Panc1 (cell line): ENCODE data around the gene DAD1. TPM values are rescaled to one million over a fixed set of nuclear protein-coding genes. Genes with fewer than 3 reads are reported as not detected.

ENCODE experiments used
- ATAC-seq: fragments of 200-7000 bp; cut with Tn5 transposase; 2 replicates; pipeline ENCODE4 v1.9.1; 2020; ENCODE audit warnings: mild to moderate bottlenecking, moderate library complexity
- BruUV-seq: library from RNA; stranded (reverse); fragments of 400-500 nt; replicated peaks from 2 replicates; lab custom pipeline; 2021; lab: Mats Ljungman, UMichigan
- CTCF ChIA-PET: fragments of 300-600 bp; sonication (Branson Sonifier 250); formaldehyde crosslinking; loops from one replicate; lab custom pipeline; 2022; ENCODE audit warnings: antibody characterized with exemption; lab: Charles Lee
- POLR2A ChIA-PET: fragments of 300-600 bp; sonication (Branson Sonifier 250); formaldehyde crosslinking; loops from one replicate; lab custom pipeline; 2022; ENCODE audit warnings: antibody characterized with exemption; lab: Charles Lee
- DNase-seq: peaks from one replicate; pipeline ENCODE4 v3.0.0-alpha.2; 2010; ENCODE audit warnings: low read depth, low spot score
- H3K27ac ChIP-seq: 2 replicates; pipeline ENCODE4 v1.5.1; 2011; ENCODE audit warnings: mild to moderate bottlenecking, low read length, inconsistent platforms
- H3K27me3 ChIP-seq: fragments of 200-500 bp; sonication (Bioruptor generic); 2 replicates; pipeline ENCODE4 v1.6.0; 2014; ENCODE audit warnings: low read length, inconsistent platforms; ENCODE audit not compliant: control insufficient read depth, insufficient read depth
- H3K36me3 ChIP-seq: fragments of 200-500 bp; sonication (Bioruptor generic); 2 replicates; pipeline ENCODE4 v1.5.1; 2014; ENCODE audit warnings: inconsistent platforms, mild to moderate bottlenecking, low read length, moderate library complexity; ENCODE audit not compliant: control insufficient read depth, insufficient read depth
- H3K4me1 ChIP-seq: 2 replicates; pipeline ENCODE4 v1.5.1; 2011; ENCODE audit warnings: inconsistent platforms, mild to moderate bottlenecking, low read length, moderate library complexity; ENCODE audit not compliant: control insufficient read depth, insufficient read depth
- H3K4me3 ChIP-seq, 2 experiments: 2 replicates each; pipeline ENCODE4 v1.5.1; 2011 to 2012; ENCODE audit warnings: low read depth in 2 of 2, low read length in 2 of 2, mild to moderate bottlenecking in 2 of 2, inconsistent platforms in 1 of 2, moderate library complexity in 1 of 2
- H3K9me3 ChIP-seq: fragments of 200-500 bp; sonication (Bioruptor generic); 2 replicates; pipeline ENCODE4 v1.5.1; 2014; ENCODE audit warnings: low read depth, mild to moderate bottlenecking, inconsistent platforms, low read length, moderate library complexity; ENCODE audit not compliant: control insufficient read depth, insufficient read depth
- CTCF ChIP-seq: fragments of 450-650 bp; IDR thresholded peaks from 2 replicates; pipeline ENCODE4 v1.5.1; 2017; ENCODE audit warnings: mild to moderate bottlenecking
- POLR2AphosphoS5 ChIP-seq: IDR thresholded peaks from 2 replicates; pipeline ENCODE4 v1.6.1; 2012; ENCODE audit warnings: mild to moderate bottlenecking, low read depth, low read length, moderate library complexity
- REST ChIP-seq, 2 experiments: IDR thresholded peaks; 2 replicates each; pipeline ENCODE4 v1.6.1; 2011 to 2012; ENCODE audit warnings: low read depth in 2 of 2, control low read depth in 1 of 2, low read length in 1 of 2, mild to moderate bottlenecking in 1 of 2, moderate library complexity in 1 of 2; ENCODE audit not compliant: insufficient read depth in 1 of 2
- SIN3A ChIP-seq: IDR thresholded peaks from 2 replicates; pipeline ENCODE4 v1.6.1; 2012; ENCODE audit warnings: low read depth, mild to moderate bottlenecking, low read length, moderate library complexity, borderline replicate concordance; ENCODE audit not compliant: insufficient read depth
- TCF7L2 ChIP-seq: IDR thresholded peaks from 2 replicates; pipeline ENCODE4 v1.6.1; 2011; ENCODE audit warnings: mild to moderate bottlenecking, low read depth, low read length, inconsistent platforms
- in situ Hi-C: cut with HindIII; loops from 2 replicates; pipeline ENCODE4 v1.10.0; 2016; ENCODE audit warnings: low sequenced_read_pairs, low pct_unique_long_range_greater_than_20kb
- intact Hi-C: fragments of 100-400 bp; cut with micrococcal nuclease; formaldehyde crosslinking; loops from one replicate; pipeline ENCODE4 v1.10.0; 2022; ENCODE audit not compliant: unreplicated experiment
- total RNA-seq: library from RNA; stranded (reverse); gene quantifications from one replicate; pipeline ENCODE4 v1.2.1, GENCODE V29; 2021; ENCODE audit not compliant: unreplicated experiment

DAD1 gene
- total RNA-seq, 1 experiment from 2014 or later = 163 TPM

GRCh38 chr14:22558221-22558913 is 30.7 kb downstream of the DAD1 start:
- TF ChIP-seq CTCF (peak; percentile 35), POLR2AphosphoS5 (no peak), REST (IDR thresholded peaks at IDR 0.05; ENCODE audit: insufficient read depth in 1 of 2, low read depth in 2 of 2, low read length in 1 of 2) (no peak), SIN3A (no peak), TCF7L2 (no peak)
- CTCF ChIA-PET = interaction anchor here (0.6 kb wide), 1 partner anchor 66 kb away, joined by 5 read pairs; no protein-coding TSS in a partner anchor
- ATAC-seq = no peak
- Histone ChIP-seq H3K36me3 (no peaks in the 10 kb centered on the region), H3K27me3 (no peaks in the 10 kb centered on the region), H3K4me3 (no peak overlapping the region), H3K27ac (no peak overlapping the region), H3K4me1 (0 out of 2 replicates have a peak, but pooled peaks cover 2% of the 10 kb centered on the region), H3K9me3 (no peaks in the 10 kb centered on the region)
- DNase-seq = no peak
- no TSS peak for BruUV-seq
- intact Hi-C loops = loop anchor here (5.0 kb wide), 1 partner anchor 94 kb away; no protein-coding TSS in a partner anchor
- POLR2A ChIA-PET = no interaction called here
- in situ Hi-C loops = no loop called here

- Histone ChIP-seq H3K4me1 (0 out of 2 replicates have a peak, but pooled peaks cover 2% of the 10 kb centered on the region), H3K36me3 (no peaks in the 10 kb centered on the region), H3K27me3 (no peaks in the 10 kb centered on the region), H3K4me3 (no peak overlapping the region), H3K9me3 (no peaks in the 10 kb centered on the region), H3K27ac (no peak overlapping the region)
- in situ Hi-C loops (no loop called here), intact Hi-C loops (loop anchor here (5.0 kb wide), 1 partner anchor 94 kb away; no protein-coding TSS in a partner anchor)
- ChIA-PET POLR2A (no interaction called here), CTCF (no interaction called here)
- DNase-seq (no peak), ATAC-seq (no peak)
- BruUV-seq = no TSS peak
- TF ChIP-seq SIN3A (no peak), POLR2AphosphoS5 (no peak), TCF7L2 (no peak), CTCF (no peak), REST (IDR thresholded peaks at IDR 0.05; ENCODE audit: insufficient read depth in 1 of 2, low read depth in 2 of 2, low read length in 1 of 2) (no peak)
Measured at GRCh38 chr14:22557846-22558220, 31.2 kb downstream of the DAD1 start.
